ENCODE data around the gene RD3L.

- no peak for TF ChIP-seq GATA2 (IDR thresholded peaks at IDR 0.05; ENCODE audit: low read depth, low read length)
- TF ChIP-seq GATA3 (IDR thresholded peaks at IDR 0.05; ENCODE audit: low read depth, low read length): no peak
Observed at GRCh38 chr14:103899833-103900232, 42.5 kb downstream of the RD3L start.
